ENCODE results near the gene MRPL44. TPM values are rescaled to one million over a fixed set of nuclear protein-coding genes. Genes with fewer than 3 reads are reported as not detected.

The MRPL44 gene
- polyA plus RNA-seq, 3 donors = 7.5 to 28.4 (median 25.7) TPM

DNA sequence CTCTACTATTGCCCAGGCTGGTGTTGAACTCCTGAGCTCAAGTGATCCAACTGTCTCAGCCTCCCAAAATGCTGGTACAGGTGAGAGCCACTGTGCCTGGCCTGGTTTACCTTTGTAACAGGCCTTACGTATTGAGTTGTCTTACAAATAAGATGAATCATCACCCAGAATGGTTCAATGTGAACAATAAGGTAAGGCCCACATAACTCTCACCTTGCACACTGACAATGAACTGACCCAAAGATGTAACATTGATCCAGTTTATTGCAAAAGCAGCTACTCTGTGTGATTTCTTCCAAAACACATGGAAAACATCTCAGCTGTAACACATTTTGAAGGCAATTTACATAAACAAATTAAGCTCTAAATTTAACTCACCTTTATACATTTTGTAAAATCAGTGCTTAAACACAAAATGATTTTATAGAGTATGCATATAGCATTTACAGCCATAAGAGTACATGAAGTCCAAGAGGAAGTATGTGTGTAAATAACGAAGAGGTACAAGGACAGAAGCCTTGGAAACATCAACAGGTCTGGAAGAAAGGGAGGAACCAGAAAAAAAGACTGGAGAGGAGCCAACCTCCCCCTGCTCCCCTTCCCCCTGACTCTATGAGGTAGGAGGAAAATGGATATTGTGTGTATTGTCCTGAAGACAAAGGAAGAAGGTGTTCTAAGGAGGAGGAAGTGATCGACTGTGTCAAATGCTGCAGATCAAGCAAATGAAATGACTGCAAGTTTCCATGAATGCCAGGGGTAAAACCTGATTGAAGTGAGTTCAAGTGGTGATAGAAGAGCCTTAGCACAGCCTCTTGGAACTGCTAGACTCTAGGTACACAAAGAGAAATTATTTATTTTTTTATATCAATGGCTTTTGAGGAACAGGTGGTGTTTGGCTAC, 6.6 kb upstream of the MRPL44 start:
- Histone ChIP-seq H3K27ac (ENCODE audit: low read depth in 1 of 2, low read length in 2 of 2) (no peak overlapping the region), H3K36me3 (replicated peaks in 1 of 2; ENCODE audit: control insufficient read depth in 1 of 2, insufficient read depth in 2 of 2, low read length in 2 of 2) (no peaks in the 10 kb centered on the region), H3K79me2 (ENCODE audit: insufficient read depth, low read length) (peaks cover 1% of the 10 kb centered on the region), H3K4me3 (replicated peaks in 1 of 3; ENCODE audit: low read depth in 2 of 3, low read length in 3 of 3) (no peak overlapping the region), H3K9ac (ENCODE audit: insufficient read depth, low read length, poor library complexity, severe bottlenecking) (no peak overlapping the region), H3K4me2 (replicated peaks; ENCODE audit: extremely low read depth, low read length, poor library complexity, severe bottlenecking) (no peak overlapping the region), H3K4me1 (ENCODE audit: control insufficient read depth in 1 of 2, insufficient read depth in 2 of 2, low read length in 2 of 2) (peaks cover 3 to 4% of the 10 kb centered on the region in 2 donors), H3K27me3 (ENCODE audit: control insufficient read depth in 2 of 2, insufficient read depth in 2 of 2, low read length in 2 of 2) (no peaks in the 10 kb centered on the region), H3K9me3 (replicated peaks in 1 of 2; ENCODE audit: control insufficient read depth in 1 of 2, insufficient read depth in 1 of 2, low read length in 2 of 2) (no peaks in the 10 kb centered on the region), H2AFZ (ENCODE audit: insufficient read depth, low read depth, low read length, poor library complexity, severe bottlenecking) (no peak overlapping the region), H4K20me1 (ENCODE audit: insufficient read depth, low read length) (no peaks in the 10 kb centered on the region)
- Mint-ChIP-seq H3K36me3 (peaks cover 0 to 2% of the 10 kb centered on the region in 2 donors), H3K4me1 (peaks cover 28% of the 10 kb centered on the region), H3K27me3 (ENCODE audit: low read depth in 3 of 3) (peaks cover 0 to 7% (median 0%) of the 10 kb centered on the region in 3 donors), H3K27ac (peak overlapping the region in 4 of 7 donors; percentile 19 to 76 (median 40)), H3K9me3 (no peaks in the 10 kb centered on the region), H3K4me3 (peak overlapping the region in 1 of 2 donors; percentile 32)
- TF ChIP-seq, protein P1, sequence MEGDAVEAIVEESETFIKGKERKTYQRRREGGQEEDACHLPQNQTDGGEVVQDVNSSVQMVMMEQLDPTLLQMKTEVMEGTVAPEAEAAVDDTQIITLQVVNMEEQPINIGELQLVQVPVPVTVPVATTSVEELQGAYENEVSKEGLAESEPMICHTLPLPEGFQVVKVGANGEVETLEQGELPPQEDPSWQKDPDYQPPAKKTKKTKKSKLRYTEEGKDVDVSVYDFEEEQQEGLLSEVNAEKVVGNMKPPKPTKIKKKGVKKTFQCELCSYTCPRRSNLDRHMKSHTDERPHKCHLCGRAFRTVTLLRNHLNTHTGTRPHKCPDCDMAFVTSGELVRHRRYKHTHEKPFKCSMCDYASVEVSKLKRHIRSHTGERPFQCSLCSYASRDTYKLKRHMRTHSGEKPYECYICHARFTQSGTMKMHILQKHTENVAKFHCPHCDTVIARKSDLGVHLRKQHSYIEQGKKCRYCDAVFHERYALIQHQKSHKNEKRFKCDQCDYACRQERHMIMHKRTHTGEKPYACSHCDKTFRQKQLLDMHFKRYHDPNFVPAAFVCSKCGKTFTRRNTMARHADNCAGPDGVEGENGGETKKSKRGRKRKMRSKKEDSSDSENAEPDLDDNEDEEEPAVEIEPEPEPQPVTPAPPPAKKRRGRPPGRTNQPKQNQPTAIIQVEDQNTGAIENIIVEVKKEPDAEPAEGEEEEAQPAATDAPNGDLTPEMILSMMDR (IDR thresholded peaks at IDR 0.05) = no peak
- 33% methylated on average over 1 of the region's 3 CpGs for WGBS (ENCODE audit: insufficient coverage)
- no peak for DNase-seq
- intact Hi-C loops (cut with micrococcal nuclease) = loop anchor here (10.0 kb wide), 3 partner anchors 116 to 634 kb away; partner anchors contain the start of genes AP1S3 (in 1 of the 2) and CUL3 (in 1 of the 2)

DNA sequence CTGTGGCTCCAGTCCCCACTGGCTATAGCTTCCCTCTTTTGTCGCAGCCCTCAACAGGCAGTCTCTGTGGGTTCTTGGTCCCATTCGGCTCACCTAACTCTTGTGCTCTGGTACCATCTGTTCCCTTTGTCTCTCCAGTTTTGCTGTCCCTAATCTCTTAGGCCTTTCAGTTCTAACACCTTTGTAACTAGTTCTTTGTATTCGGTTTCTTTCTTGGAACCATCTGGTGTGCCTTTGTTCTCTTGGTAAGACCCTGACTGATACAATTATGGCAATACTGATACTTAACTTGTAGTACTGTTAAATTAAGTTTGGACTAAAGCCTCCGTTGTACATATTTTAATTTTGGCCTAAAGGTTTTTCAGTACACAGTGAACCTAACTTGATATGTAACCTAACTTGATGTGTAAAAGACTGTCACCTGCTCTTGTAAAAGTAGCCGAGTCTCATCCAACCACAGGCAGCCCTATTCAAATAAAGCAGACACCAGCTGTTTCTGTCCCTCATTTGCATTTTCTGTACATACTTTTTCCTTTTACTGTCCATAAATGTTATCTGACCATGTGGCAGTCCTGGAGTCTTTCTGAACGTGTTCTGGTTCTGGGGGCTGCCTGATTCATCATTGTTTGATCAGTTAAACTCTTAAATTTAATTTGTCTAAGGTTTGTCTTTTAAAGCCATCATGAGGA, 4.8 kb upstream of the MRPL44 start:
- DNase-seq = no peak
- Histone ChIP-seq H3K27ac (ENCODE audit: low read depth in 1 of 2, low read length in 2 of 2) (no peak overlapping the region), H3K4me3 (replicated peaks in 1 of 3; ENCODE audit: low read depth in 2 of 3, low read length in 3 of 3) (no peak overlapping the region), H3K9me3 (replicated peaks in 1 of 2; ENCODE audit: control insufficient read depth in 1 of 2, insufficient read depth in 1 of 2, low read length in 2 of 2) (no peaks in the 10 kb centered on the region), H3K36me3 (replicated peaks in 1 of 2; ENCODE audit: control insufficient read depth in 1 of 2, insufficient read depth in 2 of 2, low read length in 2 of 2) (no peaks in the 10 kb centered on the region), H2AFZ (ENCODE audit: insufficient read depth, low read depth, low read length, poor library complexity, severe bottlenecking) (no peak overlapping the region), H3K4me1 (ENCODE audit: control insufficient read depth in 1 of 2, insufficient read depth in 2 of 2, low read length in 2 of 2) (peaks cover 11 to 12% of the 10 kb centered on the region in 2 donors), H3K4me2 (replicated peaks; ENCODE audit: extremely low read depth, low read length, poor library complexity, severe bottlenecking) (no peak overlapping the region), H3K9ac (ENCODE audit: insufficient read depth, low read length, poor library complexity, severe bottlenecking) (no peak overlapping the region), H4K20me1 (ENCODE audit: insufficient read depth, low read length) (no peaks in the 10 kb centered on the region), H3K79me2 (ENCODE audit: insufficient read depth, low read length) (peaks cover 1% of the 10 kb centered on the region), H3K27me3 (ENCODE audit: control insufficient read depth in 2 of 2, insufficient read depth in 2 of 2, low read length in 2 of 2) (no peaks in the 10 kb centered on the region)
- TF ChIP-seq, protein P1 (IDR thresholded peaks at IDR 0.05) = no peak
- no peak overlapping the region for H3K4me3 Mint-ChIP-seq
- intact Hi-C loops (cut with micrococcal nuclease) = loop anchor here (10.0 kb wide), 3 partner anchors 118 to 632 kb away; partner anchors contain the start of genes AP1S3 (in 1 of the 2) and CUL3 (in 1 of the 2)
- H3K9me3 Mint-ChIP-seq = peaks cover 0 to 2% (median 0%) of the 10 kb centered on the region in 7 donors
- 93% methylated on average over 4 of the region's 6 CpGs for WGBS (ENCODE audit: insufficient coverage)
- peaks cover 0 to 6% (median 0%) of the 10 kb centered on the region in 3 donors for H3K27me3 Mint-ChIP-seq (ENCODE audit: low read depth in 3 of 3)
- H3K36me3 Mint-ChIP-seq = peaks cover 0 to 2% of the 10 kb centered on the region in 2 donors
- H3K27ac Mint-ChIP-seq = no peak overlapping the region
- H3K4me1 Mint-ChIP-seq = peaks cover 34% of the 10 kb centered on the region

All from CD14-positive monocyte (primary cell).